Caco-2 (cell line): ENCODE data around the gene MACROD2. TPM values are rescaled to one million over a fixed set of nuclear protein-coding genes. Genes with fewer than 3 reads are reported as not detected.

Source experiments
- BruUV-seq: library from RNA; stranded (reverse); fragments of 400-500 nt; replicated peaks from 2 replicates; lab custom pipeline; 2021; lab: Mats Ljungman, UMichigan
- CTCF ChIA-PET: fragments of 300-600 bp; sonication (Branson Sonifier 250); formaldehyde crosslinking; loops from one replicate; lab custom pipeline; 2022; ENCODE audit warnings: antibody characterized with exemption; lab: Charles Lee
- POLR2A ChIA-PET: fragments of 300-600 bp; sonication (Branson Sonifier 250); formaldehyde crosslinking; loops from one replicate; lab custom pipeline; 2022; ENCODE audit warnings: antibody characterized with exemption; lab: Charles Lee
- DNase-seq, 2 experiments: peaks; one replicate each; pipeline versions ENCODE4 v3.0.0 to v3.0.0-alpha.2; 2020 to 2022
- H3K27me3 ChIP-seq: replicated peaks from 2 replicates; pipeline ENCODE4 v1.6.0; 2011; ENCODE audit warnings: low read length; ENCODE audit not compliant: control insufficient read depth, insufficient read depth
- H3K36me3 ChIP-seq: 2 replicates; pipeline ENCODE4 v1.5.1; 2011; ENCODE audit warnings: low read length; ENCODE audit not compliant: control insufficient read depth, insufficient read depth
- H3K4me1 ChIP-seq: fragments of 250-450 bp; sonication (Bioruptor Pico); 2 replicates; pipeline ENCODE4 v1.5.1; 2020; ENCODE audit warnings: mild to moderate bottlenecking
- H3K4me3 ChIP-seq: 2 replicates; pipeline ENCODE4 v1.5.1; 2011; ENCODE audit warnings: low read depth, mild to moderate bottlenecking, control low read depth, low read length
- H3K9me3 ChIP-seq: fragments of 250-450 bp; sonication (Bioruptor Pico); 2 replicates; pipeline ENCODE4 v1.5.1; 2020; ENCODE audit warnings: mild to moderate bottlenecking, moderate library complexity
- H3K27ac Mint-ChIP-seq: one replicate; pipeline ENCODE4 v1.8.0; 2022; ENCODE audit warnings: mixed read lengths; ENCODE audit not compliant: unreplicated experiment
- H3K27me3 Mint-ChIP-seq: one replicate; pipeline ENCODE4 v1.8.0; 2022; ENCODE audit warnings: mixed read lengths; ENCODE audit not compliant: insufficient read depth, unreplicated experiment
- H3K36me3 Mint-ChIP-seq: one replicate; pipeline ENCODE4 v1.8.0; 2022; ENCODE audit warnings: mild to moderate bottlenecking, mixed read lengths; ENCODE audit not compliant: insufficient read depth, unreplicated experiment
- H3K4me1 Mint-ChIP-seq: one replicate; pipeline ENCODE4 v1.8.0; 2022; ENCODE audit warnings: low read depth, mixed read lengths; ENCODE audit not compliant: unreplicated experiment
- H3K4me3 Mint-ChIP-seq: one replicate; pipeline ENCODE4 v1.8.0; 2022; ENCODE audit warnings: mild to moderate bottlenecking, moderate library complexity, mixed read lengths; ENCODE audit not compliant: unreplicated experiment
- H3K9me3 Mint-ChIP-seq: one replicate; pipeline ENCODE4 v1.8.0; 2022; ENCODE audit warnings: mixed read lengths; ENCODE audit not compliant: unreplicated experiment
- CTCF ChIP-seq, 2 experiments: fragments of 200-600 bp in 1 of 2; IDR thresholded peaks; 1 replicate in 1 of 2; 2 replicates in 1 of 2; pipeline versions ENCODE4 v1.5.1 to v1.8.0; 2011 to 2022; ENCODE audit warnings: antibody characterized with exemption in 1 of 2, control low read depth in 1 of 2, inconsistent platforms in 1 of 2, low read depth in 1 of 2, low read length in 1 of 2, mild to moderate bottlenecking in 1 of 2, moderate library complexity in 1 of 2; ENCODE audit not compliant: insufficient read depth in 1 of 2, severe bottlenecking in 1 of 2, unreplicated experiment in 1 of 2
- intact Hi-C: fragments of 100-400 bp; cut with micrococcal nuclease; formaldehyde crosslinking; loops from one replicate; pipeline ENCODE4 v1.10.0; 2022; ENCODE audit not compliant: unreplicated experiment
- total RNA-seq: library from RNA; stranded (reverse); gene quantifications from 2 replicates; pipeline ENCODE4 v1.2.3, GENCODE V29; 2022

MACROD2 gene
- total RNA-seq, 1 experiment from 2014 or later, result 6.4 TPM

DNA sequence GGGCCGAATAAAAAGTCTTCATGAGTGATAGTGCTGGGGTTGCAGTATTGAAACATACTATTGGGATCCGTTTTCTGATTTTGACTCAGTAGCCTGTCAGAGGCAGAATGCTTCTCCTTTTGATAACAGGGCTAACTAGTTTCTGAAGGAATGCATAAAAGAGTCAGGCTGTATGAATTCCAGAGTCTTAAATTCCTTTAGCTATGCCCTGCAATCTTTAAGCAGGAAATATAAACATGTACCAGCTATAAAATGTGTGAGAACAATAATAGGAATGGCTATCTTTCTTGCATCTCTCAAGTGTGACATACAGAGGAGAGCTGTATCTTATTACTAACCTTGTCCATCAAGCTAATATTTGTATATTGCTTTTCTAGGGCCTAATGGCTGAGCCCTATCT, 1660.8 kb downstream of the MACROD2 start:
- Mint-ChIP-seq H3K36me3 (peaks cover 6% of the 10 kb centered on the region), H3K4me3 (no peak overlapping the region), H3K27ac (no peak overlapping the region), H3K9me3 (no peaks in the 10 kb centered on the region), H3K27me3 (no peaks in the 10 kb centered on the region), H3K4me1 (peaks cover 16% of the 10 kb centered on the region)
- ChIA-PET POLR2A (no interaction called here), CTCF (no interaction called here)
- DNase-seq, result no peak
- BruUV-seq, result no TSS peak
- no peaks in the 10 kb centered on the region for H3K36me3 ChIP-seq
- H3K9me3 ChIP-seq, result no peaks in the 10 kb centered on the region
- H3K27me3 ChIP-seq, result no peaks in the 10 kb centered on the region
- H3K4me1 ChIP-seq, result peaks cover 30% of the 10 kb centered on the region
- no peak overlapping the region for H3K4me3 ChIP-seq
- TF ChIP-seq CTCF (IDR thresholded peaks at IDR 0.05; ENCODE audit: insufficient read depth in 1 of 2, low read depth in 1 of 2, low read length in 1 of 2, severe bottlenecking in 1 of 2, unreplicated experiment in 1 of 2), result no peak
- intact Hi-C loops, result no loop called here

GRCh38 chr20:15658295-15658694, 1663.0 kb downstream of the MACROD2 start:
- DNase-seq, result no peak
- Mint-ChIP-seq H3K9me3 (no peaks in the 10 kb centered on the region), H3K4me3 (no peak overlapping the region), H3K27ac (no peak overlapping the region), H3K36me3 (peaks cover 6% of the 10 kb centered on the region), H3K4me1 (peaks cover 16% of the 10 kb centered on the region), H3K27me3 (no peaks in the 10 kb centered on the region)
- H3K27me3 ChIP-seq, result no peaks in the 10 kb centered on the region
- intact Hi-C loops, result no loop called here
- no TSS peak for BruUV-seq
- ChIA-PET POLR2A (no interaction called here), CTCF (no interaction called here)
- no peak overlapping the region for H3K4me3 ChIP-seq
- no peaks in the 10 kb centered on the region for H3K36me3 ChIP-seq
- no peak for TF ChIP-seq CTCF (IDR thresholded peaks at IDR 0.05; ENCODE audit: insufficient read depth in 1 of 2, low read depth in 1 of 2, low read length in 1 of 2, severe bottlenecking in 1 of 2, unreplicated experiment in 1 of 2)
- no peaks in the 10 kb centered on the region for H3K9me3 ChIP-seq
- H3K4me1 ChIP-seq, result peaks cover 26% of the 10 kb centered on the region

GRCh38 chr20:15673206-15673605, 1677.9 kb downstream of the MACROD2 start:
- Mint-ChIP-seq H3K27me3 (no peaks in the 10 kb centered on the region), H3K4me3 (no peak overlapping the region), H3K4me1 (peaks cover 16% of the 10 kb centered on the region), H3K9me3 (peaks cover 10% of the 10 kb centered on the region), H3K36me3 (no peaks in the 10 kb centered on the region), H3K27ac (no peak overlapping the region)
- no TSS peak for BruUV-seq
- Histone ChIP-seq H3K27me3 (no peaks in the 10 kb centered on the region), H3K4me3 (no peak overlapping the region), H3K4me1 (no peaks in the 10 kb centered on the region), H3K36me3 (no peaks in the 10 kb centered on the region; the same call in 1 of the 2 replicates), H3K9me3 (no peaks in the 10 kb centered on the region)
- ChIA-PET CTCF (no interaction called here), POLR2A (no interaction called here)
- TF ChIP-seq CTCF (IDR thresholded peaks at IDR 0.05; ENCODE audit: insufficient read depth in 1 of 2, low read depth in 1 of 2, low read length in 1 of 2, severe bottlenecking in 1 of 2, unreplicated experiment in 1 of 2), result no peak
- intact Hi-C loops, result no loop called here
- no peak for DNase-seq
